ENCODE data around the gene EFNA3.
A peak's percentile ranks its signal among the peaks of the same experiment; 100 is the strongest.

GRCh38 chr1:155062702-155063411 lies 15.8 kb upstream of the EFNA3 start:
- TF ChIP-seq RAD21 (conservative IDR thresholded peaks at IDR 0.05): peak; percentile 73
- peak; percentile 71 for TF ChIP-seq CTCF (IDR thresholded peaks at IDR 0.05; ENCODE audit: poor library complexity, severe bottlenecking)
- TF ChIP-seq, protein P1, sequence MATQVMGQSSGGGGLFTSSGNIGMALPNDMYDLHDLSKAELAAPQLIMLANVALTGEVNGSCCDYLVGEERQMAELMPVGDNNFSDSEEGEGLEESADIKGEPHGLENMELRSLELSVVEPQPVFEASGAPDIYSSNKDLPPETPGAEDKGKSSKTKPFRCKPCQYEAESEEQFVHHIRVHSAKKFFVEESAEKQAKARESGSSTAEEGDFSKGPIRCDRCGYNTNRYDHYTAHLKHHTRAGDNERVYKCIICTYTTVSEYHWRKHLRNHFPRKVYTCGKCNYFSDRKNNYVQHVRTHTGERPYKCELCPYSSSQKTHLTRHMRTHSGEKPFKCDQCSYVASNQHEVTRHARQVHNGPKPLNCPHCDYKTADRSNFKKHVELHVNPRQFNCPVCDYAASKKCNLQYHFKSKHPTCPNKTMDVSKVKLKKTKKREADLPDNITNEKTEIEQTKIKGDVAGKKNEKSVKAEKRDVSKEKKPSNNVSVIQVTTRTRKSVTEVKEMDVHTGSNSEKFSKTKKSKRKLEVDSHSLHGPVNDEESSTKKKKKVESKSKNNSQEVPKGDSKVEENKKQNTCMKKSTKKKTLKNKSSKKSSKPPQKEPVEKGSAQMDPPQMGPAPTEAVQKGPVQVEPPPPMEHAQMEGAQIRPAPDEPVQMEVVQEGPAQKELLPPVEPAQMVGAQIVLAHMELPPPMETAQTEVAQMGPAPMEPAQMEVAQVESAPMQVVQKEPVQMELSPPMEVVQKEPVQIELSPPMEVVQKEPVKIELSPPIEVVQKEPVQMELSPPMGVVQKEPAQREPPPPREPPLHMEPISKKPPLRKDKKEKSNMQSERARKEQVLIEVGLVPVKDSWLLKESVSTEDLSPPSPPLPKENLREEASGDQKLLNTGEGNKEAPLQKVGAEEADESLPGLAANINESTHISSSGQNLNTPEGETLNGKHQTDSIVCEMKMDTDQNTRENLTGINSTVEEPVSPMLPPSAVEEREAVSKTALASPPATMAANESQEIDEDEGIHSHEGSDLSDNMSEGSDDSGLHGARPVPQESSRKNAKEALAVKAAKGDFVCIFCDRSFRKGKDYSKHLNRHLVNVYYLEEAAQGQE (IDR thresholded peaks at IDR 0.05; ENCODE audit: borderline replicate concordance): no peak
- no peak for TF ChIP-seq POLR2AphosphoS5 (IDR thresholded peaks at IDR 0.05)
- no peak for TF ChIP-seq EZH2 (IDR thresholded peaks at IDR 0.05; ENCODE audit: borderline replicate concordance, insufficient read depth, low read length, poor library complexity, severe bottlenecking)
- TF ChIP-seq SMC3 (conservative IDR thresholded peaks at IDR 0.05; ENCODE audit: poor library complexity): peak; percentile 83
- TF ChIP-seq TAF1 (IDR thresholded peaks at IDR 0.05; ENCODE audit: low read depth): no peak
- TF ChIP-seq EP300 (conservative IDR thresholded peaks at IDR 0.05; ENCODE audit: poor library complexity, severe bottlenecking): no peak

Data from neural cell (in vitro differentiated cells).